ENCODE measurements around the gene ARHGAP40.

- TF ChIP-seq CTCF (IDR thresholded peaks at IDR 0.05; ENCODE audit: low read depth, low read length) (no peak), POLR2A (IDR thresholded peaks at IDR 0.05; ENCODE audit: extremely low read depth, insufficient read length) (no peak), MYC (IDR thresholded peaks at IDR 0.05; ENCODE audit: low read depth, low read length) (no peak), MAX (IDR thresholded peaks at IDR 0.05; ENCODE audit: low read depth, low read length) (no peak)
Observed at GRCh38 chr20:38669688-38670087, 68.1 kb downstream of the ARHGAP40 start.

Measured in NB4 (cell line).